GM12801 (cell line): Measurements from ENCODE around the gene KRTAP5-1.

ENCODE experiments used
- CTCF ChIP-seq: IDR thresholded peaks from one replicate; pipeline ENCODE4 v1.5.1; 2011; ENCODE audit warnings: control low read depth; ENCODE audit not compliant: insufficient read length; ENCODE audit errors: extremely low read depth

Gene KRTAP5-1

GRCh38 chr11:1565173-1565903 lies 19.7 kb downstream of the KRTAP5-1 start:
- TF ChIP-seq CTCF: no peak

- TF ChIP-seq CTCF: no peak
These were observed 20.4 kb downstream of the KRTAP5-1 start for GRCh38 chr11:1564535-1565172.

- no peak for TF ChIP-seq CTCF
These were observed 21.2 kb downstream of the KRTAP5-1 start for GRCh38 chr11:1563697-1564534.

GRCh38 chr11:1563149-1563638 lies 21.9 kb downstream of the KRTAP5-1 start:
- no peak for TF ChIP-seq CTCF

GRCh38 chr11:1562469-1563148 lies 22.5 kb downstream of the KRTAP5-1 start:
- TF ChIP-seq CTCF: no peak

- no peak for TF ChIP-seq CTCF
These were observed 23.1 kb downstream of the KRTAP5-1 start for GRCh38 chr11:1561955-1562354.

- TF ChIP-seq CTCF: no peak
These were observed 23.8 kb downstream of the KRTAP5-1 start for GRCh38 chr11:1561266-1561665.
